Effector memory CD4-positive, alpha-beta T cell (primary cell): ENCODE measurements around the gene SHQ1.

ENCODE experiments used
- DNase-seq, 3 donors: peaks; one replicate each; pipeline ENCODE4 v3.0.0-alpha.2; 2020
- H3K27ac ChIP-seq: 2 replicates; pipeline ENCODE4 v1.7.0; 2013; ENCODE audit warnings: mild to moderate bottlenecking, low read length, moderate library complexity; ENCODE audit not compliant: insufficient read depth, poor library complexity, severe bottlenecking
- H3K27me3 ChIP-seq: replicated peaks from 2 replicates; pipeline ENCODE4 v1.7.0; 2013; ENCODE audit warnings: mild to moderate bottlenecking, low read length; ENCODE audit not compliant: insufficient read depth, control insufficient read depth, poor library complexity, severe bottlenecking
- H3K36me3 ChIP-seq: 2 replicates; pipeline ENCODE4 v1.7.0; 2013; ENCODE audit warnings: mild to moderate bottlenecking, low read length, moderate library complexity; ENCODE audit not compliant: control insufficient read depth, insufficient read depth
- H3K4me1 ChIP-seq: 2 replicates; pipeline ENCODE4 v1.7.0; 2013; ENCODE audit warnings: low read length, mild to moderate bottlenecking; ENCODE audit not compliant: control insufficient read depth, insufficient read depth, poor library complexity, severe bottlenecking
- H3K4me3 ChIP-seq: 2 replicates; pipeline ENCODE4 v1.7.0; 2013; ENCODE audit warnings: low read length, low read depth, mild to moderate bottlenecking; ENCODE audit not compliant: insufficient read depth, poor library complexity, severe bottlenecking
- H3K9me3 ChIP-seq: 2 replicates; pipeline ENCODE4 v1.7.0; 2013; ENCODE audit warnings: mild to moderate bottlenecking, low read length, moderate library complexity; ENCODE audit not compliant: control insufficient read depth

SHQ1 gene

DNA sequence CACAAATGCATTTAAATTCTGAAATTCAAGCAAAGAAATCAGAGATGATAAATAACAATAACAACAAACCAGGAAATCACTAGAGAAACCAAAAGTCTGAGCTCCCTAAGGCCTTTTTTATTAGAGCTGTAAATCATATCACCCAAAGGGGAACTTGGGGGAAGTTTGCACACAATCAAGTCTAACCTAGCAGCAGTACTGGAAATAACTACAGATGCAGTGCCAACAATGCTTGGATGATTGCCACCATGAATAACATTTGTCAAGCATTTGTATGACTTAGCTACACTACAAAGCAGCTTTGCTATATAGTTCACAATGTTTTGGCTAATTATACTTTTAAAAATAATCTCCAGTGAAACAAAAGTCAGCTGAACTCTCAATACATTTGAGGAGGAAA lies 27.8 kb downstream of the SHQ1 start:
- H3K36me3 ChIP-seq: peaks cover 13% of the 10 kb centered on the region
- no peak for DNase-seq
- H3K4me1 ChIP-seq: peaks cover 3% of the 10 kb centered on the region
- no peaks in the 10 kb centered on the region for H3K27me3 ChIP-seq
- H3K4me3 ChIP-seq: no peak overlapping the region
- H3K27ac ChIP-seq: no peak overlapping the region
- no peaks in the 10 kb centered on the region for H3K9me3 ChIP-seq

DNA sequence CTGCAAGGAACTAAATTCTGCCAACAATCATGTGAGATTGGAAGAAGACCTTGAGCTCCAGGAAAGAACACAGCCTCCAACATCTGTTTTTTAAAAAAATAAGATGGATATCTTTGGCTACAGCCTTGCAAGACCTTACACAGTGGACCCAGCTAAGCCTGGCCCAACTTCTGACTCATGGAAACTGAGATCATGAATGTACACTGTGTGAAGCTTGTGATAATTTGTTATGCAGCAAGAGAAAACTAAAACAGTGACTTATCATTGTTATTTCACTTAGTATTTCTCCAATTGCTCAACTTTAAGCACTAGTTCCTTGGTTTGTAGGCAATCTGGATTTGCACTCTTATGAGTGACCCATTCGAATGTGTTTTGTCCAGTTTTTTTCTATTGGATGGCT lies 29.3 kb downstream of the SHQ1 start:
- H3K36me3 ChIP-seq: peaks cover 13% of the 10 kb centered on the region
- DNase-seq: no peak
- no peaks in the 10 kb centered on the region for H3K27me3 ChIP-seq
- no peaks in the 10 kb centered on the region for H3K9me3 ChIP-seq
- H3K4me3 ChIP-seq: no peak overlapping the region
- peaks cover 3% of the 10 kb centered on the region for H3K4me1 ChIP-seq
- no peak overlapping the region for H3K27ac ChIP-seq

DNA sequence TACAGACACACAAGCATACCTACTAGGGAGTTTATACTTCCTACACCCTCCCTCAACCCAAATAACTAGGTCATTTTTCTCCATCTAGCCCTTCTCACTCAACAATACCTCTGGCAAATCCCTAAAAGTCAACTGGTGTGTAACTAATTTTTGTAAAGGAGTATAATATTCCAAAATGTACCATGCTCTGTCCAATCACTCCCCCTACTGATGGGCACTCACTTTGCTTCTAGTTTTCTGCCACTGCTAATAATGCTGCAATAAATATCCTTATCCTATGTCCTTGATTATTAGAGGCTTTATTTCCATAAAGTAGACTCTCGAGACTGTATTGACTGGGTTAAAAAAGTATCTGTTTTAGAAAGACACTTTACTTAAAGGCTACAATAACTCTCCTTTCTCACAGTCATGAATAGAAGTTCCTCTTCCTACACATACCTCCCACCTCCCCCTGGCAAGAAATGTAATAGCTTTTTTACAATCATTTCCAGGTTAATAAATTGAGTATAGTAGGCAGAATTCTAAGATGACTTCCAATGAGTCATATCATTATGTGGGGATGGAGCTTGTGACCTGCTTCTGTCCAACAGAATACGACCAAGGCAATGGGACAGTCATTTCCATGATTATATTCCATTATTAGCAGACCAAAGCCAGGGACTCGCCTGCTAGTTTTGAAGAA lies 30.0 kb downstream of the SHQ1 start:
- peaks cover 13% of the 10 kb centered on the region for H3K36me3 ChIP-seq
- no peak overlapping the region for H3K27ac ChIP-seq
- H3K9me3 ChIP-seq: no peaks in the 10 kb centered on the region
- no peak overlapping the region for H3K4me3 ChIP-seq
- no peak for DNase-seq
- no peaks in the 10 kb centered on the region for H3K27me3 ChIP-seq
- peaks cover 3% of the 10 kb centered on the region for H3K4me1 ChIP-seq

DNA sequence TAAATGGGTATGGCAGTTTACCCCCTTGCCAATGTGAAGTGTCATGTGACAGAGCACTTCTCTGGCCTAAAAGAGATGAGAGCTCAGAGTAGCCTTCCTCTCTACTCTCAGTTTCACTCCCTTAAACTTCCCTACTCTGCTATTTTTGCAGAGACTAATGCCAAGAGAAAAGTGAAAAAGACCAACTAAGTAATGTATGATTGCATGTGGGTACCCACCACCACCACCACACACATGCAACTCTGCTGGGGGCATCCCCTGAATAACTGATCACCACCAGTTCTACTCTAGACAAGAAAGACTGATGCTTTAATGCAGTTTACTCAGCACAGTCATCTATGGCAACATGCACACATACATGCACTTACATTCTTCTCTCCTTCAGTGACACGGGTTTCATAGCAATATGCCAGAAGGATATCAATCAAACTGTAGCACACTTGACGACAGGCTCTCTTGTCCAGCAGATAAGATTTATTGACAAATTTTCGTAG lies 31.3 kb downstream of the SHQ1 start:
- Histone ChIP-seq H3K4me1 (no peaks in the 10 kb centered on the region), H3K27me3 (no peaks in the 10 kb centered on the region), H3K9me3 (no peaks in the 10 kb centered on the region), H3K27ac (no peak overlapping the region), H3K36me3 (peaks cover 13% of the 10 kb centered on the region), H3K4me3 (no peak overlapping the region)
- no peak for DNase-seq

DNA sequence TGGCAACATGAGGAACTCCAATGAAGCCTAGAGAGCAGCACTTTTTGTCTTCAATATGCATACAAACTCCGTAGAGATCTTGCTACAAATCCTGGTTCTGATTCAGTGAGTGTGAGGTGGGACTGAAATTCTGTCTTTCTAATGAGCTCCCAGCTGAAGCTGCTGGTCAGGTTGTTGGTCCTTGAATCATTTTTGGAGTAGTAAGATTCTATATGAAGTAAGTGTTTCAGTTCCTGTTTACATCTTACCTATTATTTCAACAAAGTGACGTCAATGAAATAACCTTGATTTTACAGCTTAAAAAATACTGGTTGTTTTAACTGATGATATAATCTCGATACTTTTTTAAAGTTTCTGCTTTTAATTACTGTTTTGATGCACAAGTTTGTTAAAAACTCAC lies 33.9 kb downstream of the SHQ1 start:
- Histone ChIP-seq H3K27ac (no peak overlapping the region), H3K4me1 (no peaks in the 10 kb centered on the region), H3K36me3 (peaks cover 13% of the 10 kb centered on the region), H3K9me3 (no peaks in the 10 kb centered on the region), H3K27me3 (no peaks in the 10 kb centered on the region), H3K4me3 (no peak overlapping the region)
- no peak for DNase-seq

DNA sequence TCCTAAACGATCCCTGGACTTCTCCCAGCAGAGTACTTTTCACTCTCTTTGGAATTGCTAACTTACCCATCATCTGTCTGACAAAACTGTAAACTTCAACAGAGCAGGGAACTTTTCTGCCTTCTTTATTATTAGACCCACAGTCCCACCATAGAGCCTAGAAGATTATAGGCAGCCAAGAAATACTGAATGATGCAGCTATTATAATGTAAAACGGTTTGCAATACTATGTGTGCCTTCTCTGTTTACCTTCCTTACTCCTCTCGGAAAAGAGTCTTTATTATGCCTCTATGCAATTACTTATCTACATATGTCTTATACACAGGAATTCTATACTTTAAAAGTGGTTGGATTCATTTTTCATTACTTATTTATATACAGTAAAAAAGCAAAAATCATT lies 36.0 kb downstream of the SHQ1 start:
- Histone ChIP-seq H3K27ac (no peak overlapping the region), H3K9me3 (no peaks in the 10 kb centered on the region), H3K27me3 (no peaks in the 10 kb centered on the region), H3K4me3 (no peak overlapping the region), H3K4me1 (no peaks in the 10 kb centered on the region), H3K36me3 (peaks cover 9% of the 10 kb centered on the region)
- no peak for DNase-seq

DNA sequence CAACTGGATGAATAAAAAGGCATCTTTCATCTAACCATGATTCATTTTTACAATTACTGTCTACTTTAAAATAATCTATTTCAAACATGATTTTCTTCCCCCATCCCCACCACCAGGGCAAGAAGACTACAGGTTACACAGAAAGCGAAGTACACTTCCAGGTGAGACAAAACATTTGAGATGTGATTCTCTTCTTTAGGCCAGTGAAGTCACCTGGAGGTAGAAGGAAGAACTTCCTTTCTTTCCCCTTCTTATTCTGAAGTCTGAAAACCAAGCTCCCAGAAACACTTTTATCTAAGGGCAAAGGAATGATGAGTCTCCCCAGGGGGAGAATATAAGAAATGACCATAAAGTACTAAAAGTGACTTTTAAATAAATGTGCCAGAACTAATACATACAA lies 36.7 kb downstream of the SHQ1 start:
- Histone ChIP-seq H3K27ac (no peak overlapping the region), H3K36me3 (peaks cover 4% of the 10 kb centered on the region), H3K27me3 (no peaks in the 10 kb centered on the region), H3K4me3 (no peak overlapping the region), H3K9me3 (no peaks in the 10 kb centered on the region), H3K4me1 (no peaks in the 10 kb centered on the region)
- no peak for DNase-seq

DNA sequence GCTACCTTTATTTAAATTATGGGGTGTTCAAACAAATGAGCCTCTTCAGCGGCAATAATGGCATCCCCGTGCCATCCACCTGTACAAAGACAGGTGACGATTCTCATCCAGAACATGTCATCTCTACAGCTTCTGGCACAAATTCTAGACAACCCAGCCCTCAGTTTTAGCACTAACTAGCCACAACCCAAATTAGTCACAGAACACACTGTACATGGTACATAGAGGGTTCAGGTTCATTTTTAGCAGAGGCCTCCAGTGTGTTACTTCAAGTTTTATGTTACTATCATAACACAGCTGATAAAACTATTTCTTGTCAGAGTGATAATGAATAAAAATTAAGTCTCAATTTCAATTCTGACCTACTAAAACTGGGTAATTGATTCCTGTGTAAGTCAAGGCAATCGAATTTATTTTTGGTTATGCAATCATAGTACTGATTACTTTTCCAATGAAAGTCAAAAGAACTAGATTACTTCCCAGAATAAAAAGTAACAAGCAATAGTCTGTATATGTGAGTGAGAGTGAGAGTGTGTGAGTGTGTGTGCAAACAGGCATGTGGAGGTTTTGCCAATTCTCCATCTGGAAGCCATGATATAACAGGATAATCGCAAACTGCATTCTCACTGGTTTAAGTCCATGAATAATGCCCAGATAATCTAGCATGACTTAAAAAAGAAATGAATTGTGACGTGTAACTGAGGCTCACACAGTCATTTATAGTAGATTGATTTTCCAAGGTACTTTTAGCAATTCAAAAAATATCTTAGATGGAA lies 37.4 kb downstream of the SHQ1 start:
- H3K9me3 ChIP-seq: no peaks in the 10 kb centered on the region
- no peaks in the 10 kb centered on the region for H3K4me1 ChIP-seq
- DNase-seq: no peak
- no peaks in the 10 kb centered on the region for H3K27me3 ChIP-seq
- no peak overlapping the region for H3K27ac ChIP-seq
- peaks cover 4% of the 10 kb centered on the region for H3K36me3 ChIP-seq
- H3K4me3 ChIP-seq: no peak overlapping the region

DNA sequence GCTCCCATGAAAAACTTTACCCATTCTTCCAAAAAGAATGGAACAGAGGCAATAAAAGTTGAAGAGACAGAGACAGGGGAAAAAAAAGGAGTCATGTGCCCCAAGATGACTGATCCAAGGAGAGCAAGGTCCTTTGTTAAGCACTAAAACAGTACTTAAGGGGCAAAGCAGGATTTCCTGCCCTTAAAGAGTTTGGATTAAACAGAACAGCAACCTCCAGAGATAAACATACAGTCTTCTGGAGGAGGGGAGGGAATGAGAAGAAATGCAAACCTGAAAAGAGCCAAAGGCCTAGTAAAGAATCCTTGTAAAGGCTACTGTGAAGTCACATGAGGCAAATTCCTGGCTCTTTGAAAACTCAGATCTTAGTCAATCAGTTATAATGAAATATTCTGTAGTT lies 38.2 kb downstream of the SHQ1 start:
- H3K4me3 ChIP-seq: no peak overlapping the region
- H3K27ac ChIP-seq: no peak overlapping the region
- no peaks in the 10 kb centered on the region for H3K9me3 ChIP-seq
- H3K36me3 ChIP-seq: no peaks in the 10 kb centered on the region
- no peaks in the 10 kb centered on the region for H3K4me1 ChIP-seq
- no peak for DNase-seq
- H3K27me3 ChIP-seq: no peaks in the 10 kb centered on the region

DNA sequence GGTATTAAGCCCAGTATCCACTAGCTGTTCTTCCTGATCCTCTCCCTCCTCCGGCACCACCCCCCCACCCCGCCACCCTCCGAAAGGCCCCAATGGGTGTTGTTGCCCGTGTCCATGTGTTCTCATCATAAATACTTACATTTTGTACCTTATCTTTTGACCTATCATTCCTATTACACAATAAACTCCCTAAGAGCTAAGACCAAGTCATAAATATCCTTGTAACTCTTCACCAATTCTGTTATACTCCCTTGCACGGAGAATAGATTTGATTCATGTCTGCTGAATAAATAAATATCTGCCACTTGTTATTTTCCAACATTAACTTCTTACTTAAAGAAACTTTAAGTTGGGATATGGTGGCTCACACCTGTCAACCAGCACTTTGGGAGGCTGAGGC lies 43.9 kb downstream of the SHQ1 start:
- Histone ChIP-seq H3K36me3 (no peaks in the 10 kb centered on the region), H3K4me3 (no peak overlapping the region), H3K27ac (no peak overlapping the region), H3K9me3 (no peaks in the 10 kb centered on the region), H3K27me3 (no peaks in the 10 kb centered on the region), H3K4me1 (no peaks in the 10 kb centered on the region)
- no peak for DNase-seq
